H9 (cell line): ENCODE data around the gene TACO1. TPM values are rescaled to one million over a fixed set of nuclear protein-coding genes. Genes with fewer than 3 reads are reported as not detected.

Source experiments
- DNase-seq: peaks from one replicate; pipeline ENCODE4 v3.0.0-alpha.2; 2017
- H2AFZ ChIP-seq: one replicate; pipeline ENCODE4 v1.6.1; 2013; ENCODE audit warnings: mild to moderate bottlenecking, low read length, control low read depth, moderate library complexity
- H2AK5ac ChIP-seq: 2 replicates; pipeline ENCODE4 v1.6.1; 2013; ENCODE audit warnings: low read length, control low read depth, mixed read lengths; ENCODE audit not compliant: insufficient read length
- H2BK120ac ChIP-seq: one replicate; pipeline ENCODE4 v1.6.1; 2013; ENCODE audit warnings: low read depth, mild to moderate bottlenecking, low read length, control low read depth, inconsistent platforms; ENCODE audit not compliant: poor library complexity, severe bottlenecking
- H2BK12ac ChIP-seq: 2 replicates; pipeline ENCODE4 v1.6.1; 2013; ENCODE audit warnings: low read length, control low read depth, mixed read lengths, low read depth; ENCODE audit not compliant: insufficient read length
- H2BK15ac ChIP-seq: 2 replicates; pipeline ENCODE4 v1.6.1; 2013; ENCODE audit warnings: low read depth, low read length, control low read depth
- H2BK20ac ChIP-seq: one replicate; pipeline ENCODE4 v1.6.1; 2013; ENCODE audit warnings: low read depth, mild to moderate bottlenecking, low read length, control low read depth, inconsistent platforms; ENCODE audit not compliant: poor library complexity, severe bottlenecking
- H2BK5ac ChIP-seq: 2 replicates; pipeline ENCODE4 v1.6.1; 2013; ENCODE audit warnings: low read length, control low read depth, mixed read lengths; ENCODE audit not compliant: insufficient read length
- H3K14ac ChIP-seq: 2 replicates; pipeline ENCODE4 v1.6.1; 2013; ENCODE audit warnings: low read length, control low read depth; ENCODE audit not compliant: insufficient read depth
- H3K18ac ChIP-seq: 2 replicates; pipeline ENCODE4 v1.6.1; 2013; ENCODE audit warnings: low read depth, mild to moderate bottlenecking, mixed read lengths, low read length, control low read depth; ENCODE audit not compliant: insufficient read length
- H3K23ac ChIP-seq: 2 replicates; pipeline ENCODE4 v1.6.1; 2013; ENCODE audit warnings: low read length, control low read depth, mixed read lengths, low read depth; ENCODE audit not compliant: insufficient read length
- H3K23me2 ChIP-seq: 2 replicates; pipeline ENCODE4 v1.6.1; 2013; ENCODE audit warnings: low read depth, mild to moderate bottlenecking, mixed read lengths, low read length, control low read depth; ENCODE audit not compliant: insufficient read length, poor library complexity, severe bottlenecking
- H3K27ac ChIP-seq: 2 replicates; pipeline ENCODE4 v1.5.1; 2013; ENCODE audit warnings: low read length, control low read depth, mixed read lengths, low read depth; ENCODE audit not compliant: insufficient read length
- H3K27me3 ChIP-seq: 2 replicates; pipeline ENCODE4 v1.6.1; 2013; ENCODE audit warnings: low read length, control low read depth, inconsistent platforms; ENCODE audit not compliant: insufficient read depth
- H3K4ac ChIP-seq: 2 replicates; pipeline ENCODE4 v1.6.1; 2013; ENCODE audit warnings: low read depth, mild to moderate bottlenecking, control low read depth, inconsistent platforms, low read length, moderate library complexity
- H3K4me1 ChIP-seq: 2 replicates; pipeline ENCODE4 v1.6.1; 2013; ENCODE audit warnings: low read length, control low read depth, inconsistent platforms; ENCODE audit not compliant: insufficient read depth
- H3K4me2 ChIP-seq: 2 replicates; pipeline ENCODE4 v1.6.1; 2013; ENCODE audit warnings: low read length, control low read depth, mixed read lengths; ENCODE audit not compliant: insufficient read length, insufficient read depth
- H3K56ac ChIP-seq: 2 replicates; pipeline ENCODE4 v1.6.1; 2013; ENCODE audit warnings: low read depth, mild to moderate bottlenecking, mixed read lengths, low read length, control low read depth; ENCODE audit not compliant: insufficient read length
- H3K79me1 ChIP-seq: 2 replicates; pipeline ENCODE4 v1.6.1; 2013; ENCODE audit warnings: low read depth, mild to moderate bottlenecking, moderate library complexity, low read length, control low read depth, inconsistent platforms; ENCODE audit not compliant: insufficient read depth, poor library complexity, severe bottlenecking
- H3K79me2 ChIP-seq: 2 replicates; pipeline ENCODE4 v1.6.1; 2013; ENCODE audit warnings: low read length, control low read depth, inconsistent platforms; ENCODE audit not compliant: insufficient read depth
- H3K9ac ChIP-seq: 2 replicates; pipeline ENCODE4 v1.6.1; 2013; ENCODE audit warnings: low read length, control low read depth, mixed read lengths; ENCODE audit not compliant: insufficient read length; ENCODE audit errors: extremely low read depth
- H3K9me3 ChIP-seq: one replicate; pipeline ENCODE4 v1.6.1; 2013; ENCODE audit warnings: low read depth, low read length, inconsistent platforms; ENCODE audit not compliant: control insufficient read depth
- H3T11ph ChIP-seq: one replicate; pipeline ENCODE4 v1.6.1; 2013; ENCODE audit warnings: mild to moderate bottlenecking, low read length, control low read depth, inconsistent platforms
- H4K20me1 ChIP-seq: one replicate; pipeline ENCODE4 v1.6.1; 2013; ENCODE audit not compliant: control insufficient read depth, insufficient read length, insufficient read depth
- H4K5ac ChIP-seq: 2 replicates; pipeline ENCODE4 v1.6.1; 2013; ENCODE audit warnings: low read depth, mild to moderate bottlenecking, mixed read lengths, low read length, control low read depth; ENCODE audit not compliant: insufficient read length
- H4K8ac ChIP-seq: replicated peaks from 2 replicates; pipeline ENCODE4 v1.6.1; 2013; ENCODE audit warnings: low read length, control low read depth, mixed read lengths, low read depth; ENCODE audit not compliant: insufficient read length
- H4K91ac ChIP-seq: 2 replicates; pipeline ENCODE4 v1.6.1; 2013; ENCODE audit warnings: low read depth, mild to moderate bottlenecking, moderate library complexity, mixed read lengths, low read length, control low read depth; ENCODE audit not compliant: insufficient read length
- H3K27ac Mint-ChIP-seq, 3 experiments: 2 replicates in 2 of 3; 3 replicates in 1 of 3; pipeline ENCODE4 v1.8.0; 2020 to 2021; ENCODE audit warnings: mixed read lengths in 3 of 3, mild to moderate bottlenecking in 1 of 3, moderate library complexity in 1 of 3
- H3K27me3 Mint-ChIP-seq: 2 replicates; pipeline ENCODE4 v1.8.0; 2021; ENCODE audit warnings: low read depth, mild to moderate bottlenecking, moderate library complexity, mixed read lengths
- H3K36me3 Mint-ChIP-seq, 3 experiments: 2 replicates in 2 of 3; 3 replicates in 1 of 3; pipeline ENCODE4 v1.8.0; 2020 to 2021; ENCODE audit warnings: low read depth in 3 of 3, mixed read lengths in 3 of 3; ENCODE audit not compliant: insufficient read depth in 1 of 3
- H3K4me1 Mint-ChIP-seq, 2 experiments: 2 replicates each; pipeline ENCODE4 v1.8.0; 2020; ENCODE audit warnings: mixed read lengths in 2 of 2
- H3K4me3 Mint-ChIP-seq, 2 experiments: 2 replicates in 1 of 2; 3 replicates in 1 of 2; pipeline ENCODE4 v1.8.0; 2020 to 2021; ENCODE audit warnings: mild to moderate bottlenecking in 2 of 2, mixed read lengths in 2 of 2, moderate library complexity in 1 of 2
- H3K9me3 Mint-ChIP-seq, 2 experiments: 2 replicates in 1 of 2; 3 replicates in 1 of 2; pipeline ENCODE4 v1.8.0; 2020; ENCODE audit warnings: mild to moderate bottlenecking in 2 of 2, mixed read lengths in 2 of 2, moderate library complexity in 1 of 2
- CTCF ChIP-seq: fragments of 200-600 bp; sonication (generic); conservative IDR thresholded peaks from 3 replicates; pipeline ENCODE4 v1.8.0; 2021; ENCODE audit warnings: antibody characterized with exemption, mild to moderate bottlenecking
- WGBS: extraction: QIAGEN DNeasy Blood & Tissue Kit; methylation state at CpG from one replicate; pipeline ENCODE4 v1.1.7; 2013; ENCODE audit warnings: missing lambda C conversion rate, low lambda C conversion rate, mixed read lengths; ENCODE audit not compliant: insufficient read length; ENCODE audit errors: extremely low coverage; 5-methylcytosine and 5-hydroxymethylcytosine counted together
- total RNA-seq: library from RNA; stranded (reverse); gene quantifications from 2 replicates; pipeline ENCODE4 v1.2.1, GENCODE V29; 2021

TACO1 gene
- total RNA-seq, 1 experiment from 2014 or later = 30.2 TPM

- Histone ChIP-seq H2BK12ac (no peak overlapping the region), H3K79me1 (no peaks in the 10 kb centered on the region), H3K9ac (no peak overlapping the region), H4K91ac (no peak overlapping the region), H3K79me2 (no peaks in the 10 kb centered on the region), H3K27me3 (no peaks in the 10 kb centered on the region), H4K5ac (no peak overlapping the region), H3K4me1 (no peaks in the 10 kb centered on the region), H3K27ac (no peak overlapping the region), H4K20me1 (no peaks in the 10 kb centered on the region), H2AK5ac (no peak overlapping the region), H2BK5ac (no peak overlapping the region), H3K4ac (no peak overlapping the region), H4K8ac (no peak overlapping the region), H2BK20ac (no peak overlapping the region), H2BK15ac (no peak overlapping the region), H3K9me3 (no peaks in the 10 kb centered on the region), H3K4me2 (no peak overlapping the region), H3K18ac (no peak overlapping the region), H3K23ac (no peak overlapping the region), H2AFZ (no peak overlapping the region), H3K56ac (no peak overlapping the region), H3K23me2 (no peaks in the 10 kb centered on the region), H3K14ac (no peak overlapping the region), H2BK120ac (no peak overlapping the region), H3T11ph (no peak overlapping the region)
- Mint-ChIP-seq H3K27me3 (no peaks in the 10 kb centered on the region), H3K9me3 (no peaks in the 10 kb centered on the region), H3K4me1 (peaks cover 2 to 7% of the 10 kb centered on the region in 2 experiments), H3K27ac (no peak overlapping the region), H3K36me3 (peaks cover 4 to 19% (median 13%) of the 10 kb centered on the region in 3 experiments; a peak in 6 of 7 replicates), H3K4me3 (no peak overlapping the region)
- no CpG with 5 or more reads among the region's 4 CpGs for WGBS
- DNase-seq = no peak
- no peak for TF ChIP-seq CTCF
Measured at GRCh38 chr17:63640038-63640437, 39.3 kb downstream of the TACO1 start.
